ENCODE data around the gene MAP3K12. TPM values are rescaled to one million over a fixed set of nuclear protein-coding genes. Genes with fewer than 3 reads are reported as not detected.

Gene MAP3K12
- total and polyA plus RNA-seq, 10 of the 15 experiments (the other 5 are each of a cell fraction or from before 2014, with no cell fraction given), result 0.45 to 14.9 (median 6.9) TPM

GRCh38 chr12:53452159-53453077, 46.8 kb downstream of the MAP3K12 start:
- Histone ChIP-seq H3K4me2 (ENCODE audit: control insufficient read depth, insufficient read depth) (peak overlapping the region; percentile 83), H3K9me3 (replicated peaks; ENCODE audit: control insufficient read depth, insufficient read depth, low read length) (no peaks in the 10 kb centered on the region), H3K9ac (ENCODE audit: control insufficient read depth, insufficient read depth, low read length) (peak overlapping the region; percentile 96), H3K27ac (ENCODE audit: control insufficient read depth, insufficient read depth) (peak overlapping the region; percentile 92), H3K27me3 (replicated peaks in 1 of 2; ENCODE audit: control insufficient read depth in 2 of 2, insufficient read depth in 2 of 2, low read length in 1 of 2) (no peaks in the 10 kb centered on the region), H3K4me3 (peak overlapping the region; percentile 97), H3K36me3 (ENCODE audit: control insufficient read depth in 2 of 2, insufficient read depth in 2 of 2, low read length in 1 of 2) (peaks cover 7 to 31% of the 10 kb centered on the region in 2 experiments), H3K4me1 (ENCODE audit: control insufficient read depth, insufficient read depth, low read length) (peaks cover 5% of the 10 kb centered on the region), H4K20me1 (ENCODE audit: control insufficient read depth, insufficient read depth) (peaks cover 10% of the 10 kb centered on the region), H3K79me2 (ENCODE audit: control insufficient read depth, insufficient read depth, low read length) (peaks cover 45% of the 10 kb centered on the region), H2AFZ (ENCODE audit: control insufficient read depth, low read depth, low read length) (no peak overlapping the region)
- FAIRE-seq (no peak), DNase-seq (ENCODE audit: low read depth, low spot score) (no peak), ATAC-seq (peak; percentile 80)
- ChIA-PET CTCF (interaction anchor here (0.6 to 4.9 kb wide), 4 partner anchors 23 to 124 kb away, joined by 3 to 30 read pairs (median 3); no protein-coding TSS in a partner anchor), RAD21 (ENCODE audit: unreplicated experiment) (no interaction called here), SMC1A (ENCODE audit: uncharacterized antibody, unreplicated experiment) (interaction anchor here (0.6 to 1.0 kb wide), 2 partner anchors 24 to 42 kb away, joined by 3 read pairs; no protein-coding TSS in a partner anchor), POLR2A (interaction anchor here (0.6 to 1.2 kb wide), 4 partner anchors 19 to 272 kb away, joined by 3 to 4 read pairs (median 4); partner anchors contain the start of genes CSAD and ZNF740)
- 1% methylated on average over 38 of the region's 82 CpGs for WGBS (ENCODE audit: insufficient coverage, insufficient replicate concordance, low lambda C conversion rate, missing lambda C conversion rate)
- intact Hi-C loops (cut with micrococcal nuclease; ENCODE audit: unreplicated experiment) (loop anchor here (2.0 to 5.0 kb wide), 2 partner anchors 50 to 72 kb away; partner anchors contain the start of genes SP1 and TARBP2), in situ Hi-C loops (cut with MboI) (no loop called here)
- no TSS peak for BruUV-seq (replicated peaks)
- TF ChIP-seq ZNF217 (IDR thresholded peaks at IDR 0.05) (no peak), ETV6 (conservative IDR thresholded peaks at IDR 0.05 in 1 of 2, IDR thresholded peaks at IDR 0.05 in 1 of 2; ENCODE audit: borderline replicate concordance in 1 of 2, low read depth in 1 of 2) (peak in 1 of 2 experiments; percentile 15; a peak in 1 of 4 replicates), POLR2AphosphoS2 (IDR thresholded peaks at IDR 0.05; ENCODE audit: low read depth, low read length) (peak; percentile 20; the same call in 1 of the 2 replicates), SUZ12 (IDR thresholded peaks at IDR 0.05; ENCODE audit: unreplicated experiment) (no peak), RB1 (IDR thresholded peaks at IDR 0.05; ENCODE audit: borderline replicate concordance) (peak; percentile 80; the same call in 1 of the 2 replicates), EGR1 (IDR thresholded peaks at IDR 0.05; ENCODE audit: borderline replicate concordance in 1 of 2, low read depth in 2 of 2, low read length in 2 of 2) (peak in 1 of 2 experiments; percentile 39; a peak in 2 of 3 replicates), ASH2L (IDR thresholded peaks at IDR 0.05; ENCODE audit: borderline replicate concordance, low read depth) (peak; percentile 93), TCF3 (IDR thresholded peaks at IDR 0.05; ENCODE audit: borderline replicate concordance, insufficient read depth, low read depth, low read length) (no peak), JUND (IDR thresholded peaks at IDR 0.05; ENCODE audit: low read depth, low read length) (no peak), CREB1 (IDR thresholded peaks at IDR 0.05; ENCODE audit: low read depth) (peak; percentile 42; the same call in 1 of the 2 replicates), MEF2A (IDR thresholded peaks at IDR 0.05; ENCODE audit: insufficient read depth, low read depth, low read length) (no peak), CHD2 (IDR thresholded peaks at IDR 0.05; ENCODE audit: borderline replicate concordance, low read depth, low read length) (peak; percentile 84), CREM (IDR thresholded peaks at IDR 0.05; ENCODE audit: low read depth) (peak; percentile 39; the same call in 1 of the 2 replicates), POLR2A (IDR thresholded peaks at IDR 0.05; ENCODE audit: low read depth, low read length) (peak; percentile 95), NKRF (conservative IDR thresholded peaks at IDR 0.05) (peak; percentile 69), SUPT20H (IDR thresholded peaks at IDR 0.05; ENCODE audit: borderline replicate concordance, control insufficient read depth, low read depth, low read length) (no peak), EED (IDR thresholded peaks at IDR 0.05; ENCODE audit: low read depth) (0 out of 2 replicates have a peak, but pooled peaks have one; percentile 13), SMARCA5 (IDR thresholded peaks at IDR 0.05) (peak; percentile 29; the same call in 1 of the 2 replicates), PML (IDR thresholded peaks at IDR 0.05; ENCODE audit: low read length) (peak; percentile 72; the same call in 1 of the 2 replicates), SIN3A (IDR thresholded peaks at IDR 0.05; ENCODE audit: low read depth, low read length) (0 out of 2 replicates have a peak, but pooled peaks have one; percentile 65), DPF2 (IDR thresholded peaks at IDR 0.05) (peak; percentile 47; the same call in 1 of the 2 replicates), RUNX3 (IDR thresholded peaks at IDR 0.05; ENCODE audit: low read length) (peak; percentile 37)
